ENCODE results near the gene TTC39B.

Gene TTC39B

GRCh38 chr9:15268782-15269181 lies 38.2 kb downstream of the TTC39B start:
- DNase-seq (ENCODE audit: low read depth), result no peak
- TF ChIP-seq CTCF (conservative IDR thresholded peaks at IDR 0.05; ENCODE audit: low read length), result no peak
- H3K4me3 ChIP-seq (ENCODE audit: low read length), result no peak overlapping the region

DNA sequence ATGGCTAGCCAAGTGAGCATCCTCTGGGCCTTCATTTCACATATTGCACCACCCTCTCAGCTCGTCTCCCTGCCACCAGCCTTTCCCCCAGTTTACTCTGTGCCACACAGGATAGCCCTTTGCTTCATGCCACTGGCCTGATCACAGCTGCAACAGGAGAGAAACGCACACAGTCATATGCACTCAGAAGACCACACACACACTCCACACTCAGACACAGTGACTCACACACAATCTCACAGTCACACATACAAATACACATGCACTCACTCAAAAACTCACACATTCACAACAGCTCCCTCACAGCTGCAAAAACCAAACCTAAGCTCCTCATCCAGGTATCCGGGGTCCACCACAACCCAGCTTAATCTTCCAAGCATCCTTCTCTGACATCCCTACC lies 38.7 kb downstream of the TTC39B start:
- DNase-seq (ENCODE audit: low read depth), result no peak
- no peak for TF ChIP-seq CTCF (conservative IDR thresholded peaks at IDR 0.05; ENCODE audit: low read length)
- H3K4me3 ChIP-seq (ENCODE audit: low read length), result no peak overlapping the region

- no peak for TF ChIP-seq CTCF (conservative IDR thresholded peaks at IDR 0.05; ENCODE audit: low read length)
- DNase-seq (ENCODE audit: low read depth), result no peak
- H3K4me3 ChIP-seq (ENCODE audit: low read length), result no peak overlapping the region
These were observed 42.1 kb downstream of the TTC39B start for GRCh38 chr9:15264918-15265317.

DNA sequence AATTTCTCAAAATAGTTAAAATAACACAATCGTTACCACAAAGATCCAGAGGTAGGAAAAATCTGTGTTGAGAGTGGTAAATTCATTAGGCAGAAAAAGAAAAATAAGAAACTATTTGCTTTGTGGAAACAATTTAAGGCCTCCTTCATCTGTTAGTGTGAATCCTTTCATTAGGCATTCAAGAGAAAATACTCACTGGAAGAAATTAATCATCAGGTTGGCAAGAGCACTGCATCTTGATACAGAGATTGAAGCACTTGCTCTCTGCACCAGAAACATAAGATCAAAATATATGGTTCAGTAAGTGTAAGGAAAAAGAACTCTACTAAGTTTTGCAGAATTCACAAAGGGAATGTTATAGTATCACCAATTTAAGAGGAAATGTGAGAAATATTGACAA lies 44.4 kb downstream of the TTC39B start:
- H3K4me3 ChIP-seq (ENCODE audit: low read length), result no peak overlapping the region
- TF ChIP-seq CTCF (conservative IDR thresholded peaks at IDR 0.05; ENCODE audit: low read length), result no peak
- no peak for DNase-seq (ENCODE audit: low read depth)

DNA sequence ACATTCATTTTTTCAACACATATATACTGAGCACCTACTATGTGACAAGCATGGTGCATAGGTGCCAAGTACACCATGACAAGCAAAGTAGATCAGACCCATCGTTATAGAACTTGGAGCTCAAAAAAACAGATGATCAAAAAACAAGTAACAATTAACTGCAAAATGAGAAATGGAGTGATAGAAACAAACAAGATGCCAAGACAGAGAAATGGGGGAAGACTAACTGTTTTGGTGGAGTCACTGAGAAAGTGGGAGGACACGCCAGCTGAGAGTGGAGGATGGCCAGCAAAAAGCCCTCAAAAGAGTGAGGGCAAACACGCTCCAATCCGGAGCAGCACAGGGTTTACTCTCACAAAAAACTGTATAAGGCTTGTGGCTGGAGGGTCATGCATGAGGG lies 50.6 kb downstream of the TTC39B start:
- H3K4me3 ChIP-seq (ENCODE audit: low read length), result no peak overlapping the region
- DNase-seq (ENCODE audit: low read depth), result no peak
- TF ChIP-seq CTCF (conservative IDR thresholded peaks at IDR 0.05; ENCODE audit: low read length), result no peak

DNA sequence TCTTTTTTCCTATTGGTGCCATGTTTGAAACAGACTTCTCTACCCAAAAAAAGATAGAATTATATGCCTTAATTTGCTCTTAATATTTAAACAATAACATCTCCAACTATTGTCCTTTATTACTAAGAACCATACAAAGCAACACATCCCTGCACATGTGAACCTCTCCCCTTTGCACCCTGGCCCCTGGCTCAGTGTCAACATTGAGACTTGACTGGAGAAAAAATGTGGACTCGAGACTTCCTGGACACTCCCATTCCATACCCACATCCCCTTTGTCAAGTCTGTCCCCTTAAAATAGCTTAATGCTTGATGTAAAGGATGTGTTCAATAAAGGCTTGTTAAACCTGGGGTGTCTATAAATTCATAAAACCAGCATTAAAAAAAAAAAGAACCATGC lies 53.2 kb downstream of the TTC39B start:
- H3K4me3 ChIP-seq (ENCODE audit: low read length), result no peak overlapping the region
- no peak for TF ChIP-seq CTCF (conservative IDR thresholded peaks at IDR 0.05; ENCODE audit: low read length)
- DNase-seq (ENCODE audit: low read depth), result no peak

GRCh38 chr9:15253197-15253596 lies 53.8 kb downstream of the TTC39B start:
- TF ChIP-seq CTCF (conservative IDR thresholded peaks at IDR 0.05; ENCODE audit: low read length), result no peak
- no peak overlapping the region for H3K4me3 ChIP-seq (ENCODE audit: low read length)
- peak; percentile 60 for DNase-seq (ENCODE audit: low read depth)

Measured in AG10803 (cell line).